HG03025 (cell line): ENCODE results near the gene SCYGR8.
"Not testable (repeated sequence)": the region's sequence is repeated elsewhere in the genome, so short reads cannot be mapped to it uniquely, and the experiment has no call there.

Source experiments
- ATAC-seq: cut with Tn5 transposase; IDR thresholded peaks from one replicate; pipeline ENCODE4 v1.9.1; 2021; ENCODE audit warnings: mild to moderate bottlenecking, moderate library complexity; ENCODE audit not compliant: unreplicated experiment, low FRiP score

The SCYGR8 gene, protein sequence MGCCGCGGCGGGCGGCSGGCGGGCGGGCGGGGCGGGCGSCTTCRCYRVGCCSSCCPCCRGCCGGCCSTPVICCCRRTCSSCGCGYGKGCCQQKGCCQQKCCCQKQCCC

DNA sequence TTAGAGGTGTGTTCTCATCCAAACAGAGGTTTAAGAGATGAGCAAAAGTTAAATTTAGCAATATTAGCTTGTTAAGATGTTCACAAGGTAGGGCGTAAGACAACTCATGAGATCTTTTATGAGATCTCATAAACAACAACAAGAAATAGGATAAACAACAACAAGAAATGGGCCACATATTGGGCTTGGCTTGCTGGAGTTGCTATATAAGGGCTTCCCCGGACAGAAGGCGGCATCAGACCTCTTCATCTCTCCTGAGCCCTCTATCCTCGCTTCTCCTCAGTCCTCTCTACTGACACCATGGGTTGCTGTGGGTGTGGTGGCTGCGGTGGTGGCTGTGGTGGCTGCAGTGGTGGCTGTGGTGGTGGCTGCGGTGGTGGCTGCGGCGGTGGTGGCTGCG is at the start of gene SCYGR8:
TSS of gene SCYGR8 (plus strand) at position 301 of the 400 bp plus-strand sequence. CDS start at position 301, 0 bp downstream.
- no peak for ATAC-seq

DNA sequence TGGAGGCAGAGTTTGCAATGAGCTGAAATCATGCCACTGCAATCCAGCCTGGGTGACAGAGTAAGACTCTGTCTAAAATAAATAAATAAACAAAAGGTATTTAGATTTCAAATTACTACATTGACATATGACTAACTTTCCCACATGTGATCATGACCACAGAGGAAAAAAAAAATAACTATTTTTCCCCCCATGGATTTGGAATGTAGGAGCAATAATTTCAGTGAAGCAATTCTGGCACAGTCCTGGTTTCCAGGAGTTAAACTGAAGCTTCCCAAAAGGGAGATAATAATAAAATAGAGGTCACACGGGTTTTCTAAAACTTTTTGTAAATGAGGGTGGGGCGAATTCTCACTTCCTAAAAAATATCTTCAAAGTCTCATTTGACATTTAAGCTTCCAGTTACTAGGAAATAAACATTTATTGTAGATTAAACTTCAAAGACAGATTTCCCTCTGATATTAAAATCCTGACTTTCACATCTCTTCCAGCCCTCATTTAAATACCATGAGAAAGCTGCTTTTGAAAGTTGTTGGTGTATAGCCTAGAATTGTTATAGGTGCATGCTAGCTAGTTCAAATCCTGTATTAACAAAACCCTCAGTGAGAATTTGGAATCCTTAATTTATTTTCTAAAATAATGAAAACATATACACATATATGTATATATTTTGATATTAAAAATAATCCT is 48.6 kb upstream of the SCYGR8 start:
- no peak for ATAC-seq

DNA sequence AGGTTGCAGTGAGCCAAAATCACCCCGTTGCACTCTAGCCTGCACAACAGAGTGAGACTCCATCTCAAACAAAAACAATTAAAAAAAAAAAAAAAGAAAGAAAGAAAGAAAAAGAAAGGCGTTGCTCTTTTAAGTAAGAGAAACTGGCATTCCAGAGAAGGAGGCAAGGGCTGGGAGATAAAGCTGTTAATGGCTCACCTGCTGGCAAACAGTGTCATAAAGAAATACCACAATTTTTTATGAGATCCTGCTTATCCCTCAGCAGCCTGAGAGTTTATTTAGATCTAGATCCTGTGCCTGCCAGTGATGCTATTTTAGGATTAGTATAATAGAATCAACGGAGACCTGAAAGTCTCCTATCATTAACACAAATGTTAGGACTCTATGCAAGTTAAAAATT is 44.1 kb upstream of the SCYGR8 start:
- no peak for ATAC-seq

DNA sequence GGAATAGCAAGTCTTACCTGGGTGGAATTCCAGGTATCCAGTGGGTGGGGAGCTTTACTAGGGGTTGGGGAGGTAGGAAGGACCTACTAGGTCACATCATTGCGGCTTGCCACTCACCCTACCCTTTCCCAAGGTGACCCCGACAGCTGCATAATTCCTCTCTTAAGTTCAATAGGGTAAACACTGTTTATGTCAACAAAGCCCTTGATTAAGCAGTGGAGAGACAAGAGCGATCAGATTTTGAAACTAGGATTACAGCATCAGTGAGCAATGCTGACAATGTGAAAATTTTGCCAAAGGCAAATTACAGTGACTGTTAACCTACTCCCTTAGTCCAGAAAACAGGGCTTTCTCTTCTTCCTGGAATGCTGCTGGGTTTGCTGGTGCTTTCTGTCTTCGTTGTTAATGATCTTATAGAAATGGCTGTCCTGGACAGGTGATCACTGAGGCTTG is 42.4 kb upstream of the SCYGR8 start:
- no peak for ATAC-seq

DNA sequence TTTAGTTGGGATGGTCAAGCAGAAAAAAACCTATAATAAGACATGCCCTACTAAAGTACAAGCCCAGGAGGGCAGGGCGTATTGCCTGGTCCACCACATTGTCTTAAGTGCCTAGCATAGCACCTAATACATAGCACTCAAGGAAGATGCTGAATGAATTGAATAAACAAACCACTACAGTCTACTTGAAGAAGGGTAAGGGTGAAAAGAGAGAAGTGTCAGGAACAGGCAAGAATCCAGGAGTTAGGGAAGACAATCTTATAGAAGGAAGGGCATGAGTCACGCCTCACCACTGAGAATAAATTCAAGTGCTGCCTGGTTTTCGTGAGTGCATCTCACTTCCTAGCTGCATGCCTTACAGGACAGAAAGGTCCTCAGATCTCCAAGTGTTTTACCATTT is 41.7 kb upstream of the SCYGR8 start:
- no peak for ATAC-seq

DNA sequence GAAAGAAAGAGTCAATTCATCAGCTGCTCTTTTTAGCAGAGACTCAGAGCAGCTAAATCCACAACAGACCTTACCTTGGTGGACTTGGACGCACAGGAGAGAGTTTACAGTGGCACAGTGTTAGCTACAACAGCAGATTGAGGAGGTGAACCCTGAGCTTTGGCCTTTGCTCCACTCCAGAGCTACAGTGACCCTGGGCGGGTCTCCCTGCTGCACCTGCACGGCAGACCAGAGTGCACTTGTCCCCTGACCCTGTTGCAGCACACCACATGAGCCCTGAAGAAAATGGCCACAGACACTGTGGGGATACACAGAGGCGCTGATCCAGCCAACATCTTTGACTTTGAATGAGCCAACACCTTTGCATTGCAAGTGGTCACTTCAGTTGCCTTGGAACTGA is 38.8 kb upstream of the SCYGR8 start:
- ATAC-seq = no peak

DNA sequence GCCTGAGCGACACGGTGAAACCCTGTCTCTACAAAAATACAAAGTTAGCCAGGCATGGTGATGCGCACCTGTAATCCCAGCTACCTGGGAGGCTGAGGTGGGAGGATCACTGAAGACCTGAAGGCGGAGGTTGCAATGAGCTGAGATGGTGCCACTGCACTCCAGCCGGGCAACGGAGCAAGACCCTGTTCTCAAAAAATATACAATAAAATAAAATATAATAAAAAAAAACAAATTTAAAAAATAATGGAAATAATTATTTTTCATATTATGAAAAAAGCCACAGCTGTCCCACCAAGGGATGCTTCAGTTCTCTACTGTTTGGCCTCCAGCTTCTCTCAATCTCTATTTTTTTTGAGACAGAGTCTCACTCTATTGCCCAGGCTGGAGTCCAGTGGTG is 38.3 kb upstream of the SCYGR8 start:
- ATAC-seq = no peak

DNA sequence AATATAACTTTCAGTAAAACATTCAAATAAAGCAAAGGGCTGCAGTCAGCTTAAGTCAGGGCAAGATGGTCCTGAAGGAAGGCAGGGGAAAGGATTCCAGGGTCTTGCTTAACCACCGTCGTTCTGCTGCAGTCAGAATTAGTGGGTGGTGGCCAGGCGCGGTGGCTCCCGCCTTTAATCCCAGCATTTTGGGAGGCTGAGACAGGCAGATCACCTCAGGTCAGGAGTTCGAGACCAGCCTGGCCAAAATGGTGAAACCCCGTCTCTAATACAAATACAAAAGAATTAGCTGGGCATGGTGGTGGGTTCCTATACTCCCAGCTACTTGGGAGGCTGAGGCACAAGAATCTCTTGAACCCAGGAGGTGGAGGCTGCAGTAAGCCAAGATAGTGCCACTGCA is 34.7 kb upstream of the SCYGR8 start:
- no peak for ATAC-seq

DNA sequence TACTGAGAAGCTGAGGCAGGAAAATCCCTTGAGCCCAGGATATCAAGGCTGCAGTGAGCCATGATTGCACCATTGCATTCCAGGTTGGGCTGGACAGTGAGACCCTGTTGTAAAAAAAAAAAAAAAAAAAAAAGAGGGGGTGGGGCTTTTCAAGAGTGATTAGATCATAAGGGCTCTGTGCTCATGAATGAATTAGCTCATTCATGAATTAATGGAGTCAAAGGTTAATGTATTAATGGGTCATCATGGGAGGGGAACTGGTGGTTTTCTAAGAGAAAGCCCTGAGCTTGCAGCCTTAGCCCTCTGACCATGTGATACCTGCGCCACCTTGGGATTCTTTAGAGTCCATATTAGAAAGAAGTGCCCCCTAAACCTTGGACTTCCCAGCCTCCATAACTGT is 32.4 kb upstream of the SCYGR8 start:
- ATAC-seq = no peak

DNA sequence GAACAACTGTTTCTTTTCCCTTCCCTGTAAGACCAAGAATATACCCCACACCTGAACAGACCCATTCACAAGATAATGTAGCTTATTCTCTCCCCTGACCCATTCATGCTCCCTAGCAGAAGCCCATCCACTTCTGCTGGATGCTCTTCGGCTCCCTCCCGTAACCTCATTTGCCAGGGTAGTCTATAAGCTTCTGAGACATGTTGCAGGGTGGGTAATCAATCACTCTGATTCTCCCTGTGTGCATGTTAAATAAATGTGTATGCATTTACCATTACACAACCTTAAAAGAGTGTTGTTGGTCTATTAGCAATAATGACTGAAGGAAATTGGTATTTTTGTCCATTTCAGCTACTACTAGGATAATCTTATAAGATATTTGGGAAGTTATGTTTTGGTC is 29.2 kb upstream of the SCYGR8 start:
- no peak for ATAC-seq

DNA sequence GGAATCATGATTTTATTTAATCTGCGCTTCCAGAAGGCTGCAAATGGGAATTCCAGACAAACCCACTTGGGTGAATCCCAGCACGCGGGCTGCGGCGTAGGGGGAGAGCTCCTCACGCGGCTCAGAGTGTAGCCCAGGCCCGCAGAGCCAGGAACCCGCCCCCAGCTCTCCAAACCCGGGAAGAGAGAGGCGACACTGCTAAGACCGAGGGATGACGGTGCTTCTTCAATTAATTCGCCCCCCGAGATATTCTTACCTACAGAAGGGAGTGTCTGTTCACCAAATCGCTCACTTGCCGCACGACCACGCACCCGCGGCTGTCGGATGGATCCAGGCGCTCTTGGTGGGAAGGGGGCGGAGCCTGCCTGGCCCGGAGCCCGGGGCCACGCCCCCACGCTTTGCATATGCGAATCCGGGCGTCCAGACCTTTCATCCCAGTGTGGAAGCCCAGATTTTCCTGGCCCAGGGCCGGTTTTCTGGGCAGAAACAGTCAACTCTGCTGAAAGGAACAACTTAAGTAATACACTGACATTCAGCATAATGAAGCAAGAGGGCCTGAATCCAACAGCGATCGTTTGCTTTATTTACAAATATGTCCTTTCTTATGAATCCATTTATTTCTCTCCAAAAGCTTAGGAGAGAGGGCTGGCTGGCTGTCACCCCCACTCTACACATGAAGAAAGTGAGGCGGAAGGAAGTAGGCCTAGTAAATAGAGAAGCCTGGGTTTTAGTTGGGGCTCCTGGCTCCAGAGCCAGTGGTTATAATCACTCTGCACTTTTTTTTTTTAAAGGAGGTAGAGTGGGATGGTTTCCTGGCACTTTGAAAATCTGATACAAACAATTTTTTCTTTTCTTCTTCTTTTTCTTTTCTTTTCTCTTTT is 27.8 kb upstream of the SCYGR8 start, which contains the start of gene SLC19A3:
TSS of gene SLC19A3 (minus strand) at position 342 of the 881 bp plus-strand sequence. CDS start 15,710 bp downstream, outside the sequence.
- no peak for ATAC-seq

DNA sequence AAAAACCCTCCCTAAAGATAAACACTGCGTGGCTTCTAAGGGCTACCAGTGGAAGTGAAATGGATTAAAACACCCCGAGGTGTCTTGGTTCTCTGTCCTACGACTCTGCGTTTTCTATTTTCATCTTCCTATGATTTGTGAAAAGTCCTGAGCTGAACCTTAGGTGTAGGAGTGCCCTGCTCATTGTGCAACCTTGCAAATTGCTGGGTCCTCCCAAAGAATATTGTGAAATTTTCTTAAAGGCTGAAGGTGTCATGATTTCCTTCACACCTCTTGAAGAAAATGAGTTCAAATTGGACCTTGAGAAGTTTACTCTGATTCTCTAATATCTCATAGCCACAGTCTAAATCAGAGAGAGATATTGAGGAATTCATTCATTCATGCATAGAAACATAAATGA is 26.1 kb upstream of the SCYGR8 start:
- ATAC-seq = no peak

DNA sequence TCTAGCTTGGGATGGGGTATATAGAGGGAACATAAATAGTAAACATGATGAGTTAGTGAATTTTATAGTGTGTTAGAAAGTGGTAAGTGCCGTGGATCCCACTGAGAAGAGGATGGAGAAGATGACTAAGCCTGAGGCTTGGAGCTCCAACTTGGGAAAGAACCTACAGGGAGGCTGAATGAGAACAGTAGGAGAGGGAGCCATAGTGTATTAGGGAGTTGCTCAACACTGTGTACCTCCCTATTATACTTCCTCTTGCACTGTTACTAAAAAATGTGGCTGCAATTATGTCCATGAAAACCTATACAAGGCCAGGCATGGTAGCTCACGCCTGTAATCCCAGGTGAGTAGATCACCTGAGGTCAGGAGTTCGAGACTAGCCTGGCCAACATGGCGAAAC is 25.0 kb upstream of the SCYGR8 start:
- no peak for ATAC-seq

DNA sequence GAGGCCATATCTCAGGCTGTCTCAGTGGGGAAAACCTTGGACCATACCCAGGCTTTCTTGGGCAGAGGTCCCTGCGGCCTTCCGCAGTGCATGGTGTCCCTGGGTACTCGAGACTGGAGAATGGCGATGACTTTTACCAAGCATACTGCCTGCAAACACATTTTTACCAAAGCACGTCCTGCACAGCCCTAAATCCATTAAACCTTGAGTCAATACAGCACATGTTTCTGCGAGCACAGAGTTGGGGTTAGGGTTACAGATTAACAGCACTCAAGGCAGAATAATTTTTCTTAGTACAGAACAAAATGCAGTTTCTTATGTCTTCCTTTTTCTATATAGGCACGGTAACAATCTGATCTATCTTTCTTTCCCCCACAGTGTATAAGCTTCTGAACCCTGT is 22.9 kb upstream of the SCYGR8 start:
- not testable (repeated sequence) for ATAC-seq

DNA sequence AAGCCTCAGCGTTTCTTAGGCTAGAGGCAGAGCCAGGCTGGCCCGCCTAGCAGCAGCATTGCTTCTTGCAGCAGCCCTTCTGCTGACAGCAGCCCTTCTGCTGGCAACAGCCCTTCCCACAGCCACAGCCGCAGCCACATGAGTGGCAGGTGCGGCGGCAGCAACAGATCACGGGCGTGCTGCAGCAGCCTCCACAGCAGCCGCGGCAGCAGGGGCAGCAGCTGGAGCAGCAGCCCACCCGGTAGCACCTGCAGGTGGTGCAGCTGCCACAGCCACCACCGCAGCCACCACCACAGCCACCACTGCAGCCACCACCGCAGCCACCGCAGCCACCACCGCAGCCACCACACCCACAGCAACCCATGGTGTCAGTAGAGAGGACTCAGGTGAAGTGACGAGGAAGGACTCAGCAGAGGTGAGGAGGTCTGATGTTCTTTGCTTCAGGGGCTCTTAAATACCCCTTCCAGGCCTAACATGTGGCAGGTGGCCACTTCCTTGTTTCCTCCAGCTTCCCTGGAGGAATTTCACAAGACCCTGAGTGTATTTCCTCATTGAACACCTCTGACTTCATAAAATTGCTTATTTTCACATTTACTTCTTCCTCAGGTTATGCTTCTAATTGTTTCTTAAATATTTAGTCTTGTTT is 21.2 kb upstream of the SCYGR8 start, which contains the start of gene SCYGR6:
TSS of gene SCYGR6 (minus strand) at position 364 of the 646 bp plus-strand sequence. CDS start at position 364, 0 bp downstream.
- ATAC-seq = no peak

DNA sequence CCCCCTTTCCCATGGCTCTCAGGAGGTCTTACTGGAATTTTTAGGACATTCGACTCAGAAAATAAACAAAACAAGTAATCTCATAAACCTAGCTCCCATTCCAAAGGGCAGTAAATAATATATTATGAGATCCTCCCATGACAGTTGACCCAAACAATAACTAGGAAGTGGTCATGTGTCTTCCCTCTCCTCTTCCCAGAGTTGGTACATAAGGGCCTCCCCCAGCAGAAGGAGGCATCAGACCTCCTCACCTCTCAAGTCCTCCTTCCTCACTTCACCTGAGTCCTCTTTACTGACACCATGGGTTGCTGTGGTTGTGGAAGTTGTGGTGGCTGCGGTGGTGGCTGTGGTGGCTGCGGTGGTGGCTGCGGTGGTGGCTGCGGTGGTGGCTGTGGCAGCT is 17.7 kb upstream of the SCYGR8 start, which contains the start of gene SCYGR7:
TSS of gene SCYGR7 (plus strand) at position 301 of the 400 bp plus-strand sequence. CDS start at position 301, 0 bp downstream.
- no peak for ATAC-seq

DNA sequence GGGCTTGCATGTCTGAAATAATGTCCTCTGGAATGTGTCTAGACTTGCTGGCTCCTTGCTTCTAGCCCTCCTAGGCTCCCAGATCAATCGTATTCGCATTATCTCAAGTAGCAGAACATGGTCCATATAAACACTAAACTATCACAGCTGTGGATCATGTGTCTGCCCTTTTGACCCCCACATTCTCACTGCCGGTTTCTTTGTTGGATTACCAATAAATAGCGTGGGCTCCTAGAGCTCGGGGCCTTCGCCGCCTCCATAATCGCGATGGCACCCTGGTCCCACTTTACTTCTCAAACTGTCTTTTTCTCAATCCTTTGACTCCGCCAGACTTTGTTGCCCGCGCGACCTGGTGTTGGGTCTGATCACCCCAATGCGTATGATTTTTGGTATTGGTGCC is 6.3 kb upstream of the SCYGR8 start:
- ATAC-seq = no peak

DNA sequence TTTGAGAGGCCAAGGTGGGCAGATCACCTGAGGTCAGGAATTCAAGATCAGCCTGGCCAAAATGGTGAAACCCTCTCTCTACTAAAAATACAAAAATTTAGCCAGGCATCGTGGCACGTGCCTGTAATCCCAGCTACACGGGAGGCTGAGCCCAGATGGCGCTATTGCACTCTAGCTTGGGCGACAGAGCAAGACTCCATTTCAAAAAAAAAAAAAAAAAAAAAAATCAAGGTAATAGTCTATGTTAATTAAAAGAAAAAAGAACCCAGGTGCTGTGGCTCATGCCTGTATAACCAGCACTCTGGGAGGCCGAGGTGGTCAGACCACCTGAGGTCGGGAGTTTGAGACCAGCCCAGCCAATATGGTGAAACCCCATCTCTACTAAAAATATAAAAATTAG is 5.0 kb upstream of the SCYGR8 start:
- not testable (repeated sequence) for ATAC-seq

DNA sequence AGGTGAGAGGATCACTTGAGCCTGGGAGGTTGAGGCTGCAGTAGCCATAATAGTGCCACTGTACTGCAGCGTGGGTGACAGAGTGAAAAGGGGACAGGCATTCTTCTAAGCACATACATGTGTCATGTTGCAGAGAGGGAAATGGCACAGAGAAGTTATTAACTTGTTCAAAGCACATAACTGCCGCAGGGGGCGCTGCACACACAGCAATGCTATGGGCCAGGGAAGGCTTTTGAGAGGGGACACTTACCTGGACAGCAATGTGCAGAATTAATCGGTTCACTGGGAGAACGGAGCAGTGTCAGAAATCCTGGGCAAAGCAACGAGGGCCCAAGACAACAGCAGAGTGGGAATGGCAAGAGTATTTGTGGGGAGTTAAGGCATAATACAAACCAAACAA is 2.4 kb downstream of the SCYGR8 start:
- no peak for ATAC-seq

DNA sequence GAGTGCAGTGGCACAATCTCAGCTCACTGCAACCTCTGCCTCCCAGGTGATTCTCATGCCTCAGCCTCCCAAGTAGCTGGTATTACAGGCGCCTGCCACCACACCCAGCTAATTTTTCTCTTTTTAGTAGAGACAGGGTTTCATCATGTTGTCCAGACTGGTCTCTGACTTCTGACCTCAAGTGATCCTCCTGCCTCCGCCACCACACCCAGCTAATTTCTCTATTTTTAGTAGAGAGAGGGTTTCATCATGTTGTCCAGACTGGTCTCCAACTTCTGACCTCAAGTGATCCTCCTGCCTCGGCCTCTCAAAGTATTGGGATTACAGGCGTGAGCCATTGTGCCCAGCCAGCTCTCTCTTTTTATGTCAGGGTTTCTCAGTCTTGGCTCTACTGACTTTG is 10.6 kb downstream of the SCYGR8 start:
- ATAC-seq = not testable (repeated sequence)
